RWPE2 (cell line): ENCODE measurements around the gene TSPAN10.
A peak's percentile ranks its signal among the peaks of the same experiment; 100 is the strongest.

ENCODE experiments used
- ATAC-seq: fragments of 200-7000 bp; cut with Tn5 transposase; 3 replicates; pipeline ENCODE4 v1.9.1; 2021; ENCODE audit warnings: low read depth
- DNase-seq: peaks from one replicate; pipeline ENCODE4 v3.0.0-alpha.2; 2020; ENCODE audit warnings: low spot score
- H3K27ac ChIP-seq: fragments of 450-650 bp; 2 replicates; pipeline ENCODE4 v1.5.1; 2017; ENCODE audit warnings: mild to moderate bottlenecking; ENCODE audit not compliant: poor library complexity, severe bottlenecking
- H3K27me3 ChIP-seq: fragments of 250-450 bp; sonication (Bioruptor Pico); 2 replicates; pipeline ENCODE4 v1.5.1; 2021; ENCODE audit warnings: mild to moderate bottlenecking, moderate library complexity; ENCODE audit not compliant: insufficient read depth, poor library complexity, severe bottlenecking
- H3K36me3 ChIP-seq: fragments of 250-450 bp; sonication (Bioruptor Pico); 2 replicates; pipeline ENCODE4 v1.5.1; 2020; ENCODE audit warnings: low read depth, mild to moderate bottlenecking, moderate library complexity
- H3K4me1 ChIP-seq: fragments of 250-450 bp; sonication (Bioruptor Pico); 2 replicates; pipeline ENCODE4 v1.5.1; 2021; ENCODE audit warnings: mild to moderate bottlenecking, moderate library complexity; ENCODE audit not compliant: insufficient read depth, poor library complexity, severe bottlenecking
- H3K4me3 ChIP-seq: fragments of 250-450 bp; sonication (Bioruptor Pico); 2 replicates; pipeline ENCODE4 v1.5.1; 2021; ENCODE audit warnings: mild to moderate bottlenecking, moderate library complexity; ENCODE audit not compliant: severe bottlenecking
- H3K9me3 ChIP-seq: fragments of 250-450 bp; sonication (Bioruptor Pico); 2 replicates; pipeline ENCODE4 v1.5.1; 2021; ENCODE audit warnings: mild to moderate bottlenecking, moderate library complexity; ENCODE audit not compliant: severe bottlenecking
- CTCF ChIP-seq: fragments of 450-650 bp; IDR thresholded peaks from one replicate; pipeline ENCODE4 v1.5.1; 2017; ENCODE audit warnings: mild to moderate bottlenecking, moderate library complexity; ENCODE audit not compliant: poor library complexity, severe bottlenecking

The TSPAN10 gene

GRCh38 chr17:81593105-81593871 lies 43.7 kb upstream of the TSPAN10 start:
- ATAC-seq (no peak), DNase-seq (no peak)
- no peak for TF ChIP-seq CTCF
- no peak overlapping the region for H3K4me3 ChIP-seq
- no peaks in the 10 kb centered on the region for H3K9me3 ChIP-seq
- H3K27me3 ChIP-seq: no peaks in the 10 kb centered on the region
- no peaks in the 10 kb centered on the region for H3K4me1 ChIP-seq
- no peak overlapping the region for H3K27ac ChIP-seq
- peaks cover 98% of the 10 kb centered on the region for H3K36me3 ChIP-seq

- Histone ChIP-seq H3K27ac (no peak overlapping the region), H3K9me3 (no peaks in the 10 kb centered on the region), H3K4me3 (no peak overlapping the region), H3K27me3 (no peaks in the 10 kb centered on the region), H3K4me1 (no peaks in the 10 kb centered on the region), H3K36me3 (peaks cover 98% of the 10 kb centered on the region)
- no peak for TF ChIP-seq CTCF
- DNase-seq: no peak
- ATAC-seq: no peak
These were observed 37.1 kb upstream of the TSPAN10 start for GRCh38 chr17:81599719-81600486.

GRCh38 chr17:81601525-81602120 lies 35.4 kb upstream of the TSPAN10 start:
- H3K36me3 ChIP-seq: peaks cover 99% of the 10 kb centered on the region
- no peak for DNase-seq
- peak; percentile 92 for ATAC-seq
- H3K27ac ChIP-seq: no peak overlapping the region
- H3K9me3 ChIP-seq: no peaks in the 10 kb centered on the region
- H3K4me3 ChIP-seq: no peak overlapping the region
- TF ChIP-seq CTCF: peak; percentile 92
- no peaks in the 10 kb centered on the region for H3K4me1 ChIP-seq
- no peaks in the 10 kb centered on the region for H3K27me3 ChIP-seq

- H3K27me3 ChIP-seq: no peaks in the 10 kb centered on the region
- ATAC-seq (no peak), DNase-seq (no peak)
- no peak for TF ChIP-seq CTCF
- H3K4me1 ChIP-seq: no peaks in the 10 kb centered on the region
- no peak overlapping the region for H3K27ac ChIP-seq
- no peak overlapping the region for H3K4me3 ChIP-seq
- H3K36me3 ChIP-seq: peaks cover 99% of the 10 kb centered on the region
- no peaks in the 10 kb centered on the region for H3K9me3 ChIP-seq
These were observed 33.0 kb upstream of the TSPAN10 start for GRCh38 chr17:81603846-81604610.
